Colonic mucosa (tissue), 4 donors: ENCODE data around the gene KIF26A. TPM values are rescaled to one million over a fixed set of nuclear protein-coding genes. Genes with fewer than 3 reads are reported as not detected.

Experiments
- DNase-seq: peaks from one replicate; pipeline ENCODE4 v3.0.0-alpha.2; 2020
- H3K27ac ChIP-seq: fragments of 200-600 bp; one replicate; pipeline ENCODE4 v1.8.0; 2021
- H3K27me3 ChIP-seq: fragments of 200-600 bp; one replicate; pipeline ENCODE4 v1.8.0; 2021
- H3K36me3 ChIP-seq: fragments of 200-600 bp; one replicate; pipeline ENCODE4 v1.8.0; 2021
- H3K4me1 ChIP-seq: fragments of 200-600 bp; one replicate; pipeline ENCODE4 v1.8.0; 2021; ENCODE audit warnings: mild to moderate bottlenecking
- H3K4me3 ChIP-seq: fragments of 200-600 bp; one replicate; pipeline ENCODE4 v1.8.0; 2021
- H3K9ac ChIP-seq, 2 donors: one replicate each; pipeline ENCODE4 v1.7.0; 2013; ENCODE audit warnings: control low read depth in 2 of 2, low read depth in 2 of 2, low read length in 2 of 2
- H3K9me3 ChIP-seq: fragments of 200-600 bp; one replicate; pipeline ENCODE4 v1.8.0; 2021
- CTCF ChIP-seq: fragments of 200-600 bp; IDR thresholded peaks from one replicate; pipeline ENCODE4 v1.8.0; 2022; ENCODE audit warnings: antibody characterized with exemption, mild to moderate bottlenecking
- intact Hi-C: fragments of 100-400 bp; cut with DNase I; formaldehyde crosslinking; loops from one replicate; pipeline ENCODE4 v1.14.1; 2022
- total RNA-seq, 2 donors: library from RNA; stranded (reverse); fragmentation: NEBNext Ultra II Directional in 1 of 2; extraction: Animal tissue kit (Norgen Biotek cat#: 25700) in 1 of 2; gene quantifications; one replicate each; pipeline ENCODE4 v1.2.1, GENCODE V29; 2021
- donor health status: healthy.
- donor health status: DM: no; HTN: no; CAD: no.
- donor health status: DM: no; HTN: no; CAD: no.

The KIF26A gene
- total RNA-seq, result 10 to 100 TPM in 1 of 2 donors, 1 to 10 TPM in 1; 6.6 to 20.0 TPM

GRCh38 chr14:104138098-104138717 lies at the start of gene KIF26A:
Gene KIF26A, plus strand, starts transcription at chr14:104138587. Its CDS starts 136 bp downstream, at chr14:104138723.
- peaks cover 6% of the 10 kb centered on the region for H3K4me1 ChIP-seq
- H3K27me3 ChIP-seq, result peaks cover 36% of the 10 kb centered on the region
- peak within 1 kb of the TSS; percentile 37 for H3K4me3 ChIP-seq
- no peaks in the 10 kb centered on the region for H3K36me3 ChIP-seq
- peak; percentile 59 for DNase-seq
- peak within 1 kb of the TSS in 1 of 2 donors; percentile 50 for H3K9ac ChIP-seq
- intact Hi-C loops, result loop anchor here (5.0 to 10.0 kb wide), 3 partner anchors 154 to 499 kb away; no protein-coding TSS in a partner anchor
- no peak for TF ChIP-seq CTCF
- no peaks in the 10 kb centered on the region for H3K9me3 ChIP-seq
- no peak within 1 kb of the TSS for H3K27ac ChIP-seq

- no peak overlapping the region for H3K4me3 ChIP-seq
- H3K4me1 ChIP-seq, result peaks cover 21% of the 10 kb centered on the region
- no peaks in the 10 kb centered on the region for H3K9me3 ChIP-seq
- intact Hi-C loops, result loop anchor here (10.0 kb wide), 1 partner anchor 475 kb away; no protein-coding TSS in a partner anchor
- H3K36me3 ChIP-seq, result no peaks in the 10 kb centered on the region
- H3K27me3 ChIP-seq, result peaks cover 7% of the 10 kb centered on the region
- H3K9ac ChIP-seq, result no peak overlapping the region
- H3K27ac ChIP-seq, result no peak overlapping the region
- TF ChIP-seq CTCF, result no peak
- peak; percentile 15 for DNase-seq
Observed at GRCh38 chr14:104090071-104090748, 48.2 kb upstream of the KIF26A start.

GRCh38 chr14:104091061-104091926 lies 47.1 kb upstream of the KIF26A start:
- TF ChIP-seq CTCF, result no peak
- H3K27me3 ChIP-seq, result peaks cover 2% of the 10 kb centered on the region
- intact Hi-C loops, result loop anchor here (10.0 kb wide), 1 partner anchor 474 kb away; no protein-coding TSS in a partner anchor

GRCh38 chr14:104091927-104092771 lies 46.2 kb upstream of the KIF26A start:
- H3K9ac ChIP-seq, result no peak overlapping the region
- no peak overlapping the region for H3K27ac ChIP-seq
- H3K36me3 ChIP-seq, result no peaks in the 10 kb centered on the region
- no peak for TF ChIP-seq CTCF
- no peaks in the 10 kb centered on the region for H3K27me3 ChIP-seq
- no peak overlapping the region for H3K4me3 ChIP-seq
- DNase-seq, result peak; percentile 20
- no peaks in the 10 kb centered on the region for H3K9me3 ChIP-seq
- peaks cover 8% of the 10 kb centered on the region for H3K4me1 ChIP-seq
- intact Hi-C loops, result loop anchor here (10.0 kb wide), 1 partner anchor 473 kb away; no protein-coding TSS in a partner anchor

More at GRCh38 chr14:104091061-104091926, 47.1 kb upstream of the KIF26A start:
- H3K27ac ChIP-seq, result no peak overlapping the region
- no peaks in the 10 kb centered on the region for H3K9me3 ChIP-seq
- peaks cover 17% of the 10 kb centered on the region for H3K4me1 ChIP-seq
- H3K36me3 ChIP-seq, result no peaks in the 10 kb centered on the region
- no peak overlapping the region for H3K4me3 ChIP-seq
- peak; percentile 18 for DNase-seq
- H3K9ac ChIP-seq, result no peak overlapping the region
